Measurements from ENCODE around the gene HIBCH.
"Not testable (repeated sequence)": the region's sequence is repeated elsewhere in the genome, so short reads cannot be mapped to it uniquely, and the experiment has no call there.

HIBCH gene

DNA sequence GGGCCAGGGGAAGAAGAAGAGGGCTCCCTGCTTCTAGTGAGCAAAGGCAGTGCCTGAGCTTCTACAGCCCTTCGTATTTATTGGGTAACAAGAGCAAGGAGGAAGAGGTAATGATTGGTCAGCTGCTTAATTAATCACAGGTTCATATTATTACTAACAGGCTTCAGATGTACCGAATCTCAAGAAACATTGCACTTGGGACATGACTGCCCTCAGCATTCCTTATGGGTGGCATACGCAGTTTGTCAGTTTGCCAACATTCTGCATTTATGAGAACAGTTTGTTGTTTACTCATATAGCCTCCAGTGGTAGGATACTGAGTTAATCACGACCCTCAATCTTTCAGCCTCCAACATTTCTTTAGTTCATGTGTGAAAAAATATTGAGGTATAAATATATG lies 84.5 kb downstream of the HIBCH start:
- no peak overlapping the region for H3K4ac ChIP-seq (ENCODE audit: low read depth in 1 of 2, low read length in 2 of 2)
- no peak overlapping the region for H3K27ac ChIP-seq (ENCODE audit: low read length, poor library complexity, severe bottlenecking)
- no peak overlapping the region for H3K4me2 ChIP-seq (ENCODE audit: low read length, poor library complexity, severe bottlenecking)
- no peak overlapping the region for H2BK5ac ChIP-seq (ENCODE audit: low read depth, low read length, poor library complexity, severe bottlenecking)
- no peak overlapping the region for H3K18ac ChIP-seq (ENCODE audit: low read depth in 1 of 2, low read length in 2 of 2)
- no peaks in the 10 kb centered on the region for H3K4me1 ChIP-seq (ENCODE audit: control insufficient read depth, insufficient read depth, low read depth, low read length)
- no peaks in the 10 kb centered on the region for H3K27me3 ChIP-seq (ENCODE audit: control insufficient read depth in 1 of 2, insufficient read depth in 1 of 2, low read length in 2 of 2)
- no peak overlapping the region for H3K9ac ChIP-seq (ENCODE audit: low read length)
- H3K14ac ChIP-seq (ENCODE audit: low read length in 2 of 2) = no peak overlapping the region
- no peak overlapping the region for H3K4me3 ChIP-seq (ENCODE audit: insufficient read depth in 1 of 2, low read depth in 1 of 2, low read length in 2 of 2)
- H2AFZ ChIP-seq (ENCODE audit: low read depth, low read length) = no peak overlapping the region
- H4K91ac ChIP-seq (ENCODE audit: low read length) = no peak overlapping the region
- no peak overlapping the region for H2BK15ac ChIP-seq (ENCODE audit: low read depth, poor library complexity, severe bottlenecking)
- peaks cover 0 to 16% of the 10 kb centered on the region in 2 experiments for H3K36me3 ChIP-seq (ENCODE audit: control insufficient read depth in 1 of 2, insufficient read depth in 2 of 2, low read depth in 1 of 2, low read length in 2 of 2)
- 94% methylated on average over 2 of the region's 4 CpGs for WGBS
- no peak overlapping the region for H4K8ac ChIP-seq (ENCODE audit: low read length)
- DNase-seq = no peak
- H3K9me3 ChIP-seq (ENCODE audit: control insufficient read depth, low read length) = peaks cover 5% of the 10 kb centered on the region
- no peaks in the 10 kb centered on the region for H3K79me1 ChIP-seq (replicated peaks; ENCODE audit: low read length, poor library complexity, severe bottlenecking)
- H2AK5ac ChIP-seq (ENCODE audit: low read length, severe bottlenecking) = no peak overlapping the region
- H2BK120ac ChIP-seq (ENCODE audit: low read depth, low read length) = no peak overlapping the region
- no peak overlapping the region for H3K23ac ChIP-seq (ENCODE audit: low read length in 2 of 2)
- H2BK12ac ChIP-seq (ENCODE audit: low read length in 2 of 2) = no peak overlapping the region

DNA sequence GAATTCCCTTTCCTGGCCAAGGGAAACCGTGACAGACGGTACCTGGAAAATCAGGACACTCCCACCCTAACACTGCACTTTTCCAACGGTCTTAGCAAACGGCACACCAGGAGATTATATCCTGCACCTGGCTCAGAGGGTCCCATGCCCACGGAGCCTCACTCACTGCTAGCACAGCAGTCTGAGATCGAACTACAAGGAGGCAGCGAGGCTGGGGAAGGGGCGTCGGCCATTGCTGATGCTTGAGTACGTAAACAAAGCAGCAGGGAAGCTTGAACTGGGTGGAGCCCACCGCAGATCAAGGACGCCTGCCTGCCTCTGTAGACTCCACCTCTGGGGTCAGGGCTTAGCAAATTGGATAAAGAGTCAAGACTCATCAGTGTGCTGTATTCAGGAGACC lies 95.6 kb downstream of the HIBCH start:
- not testable (repeated sequence) for H3K18ac ChIP-seq (ENCODE audit: low read depth in 1 of 2, low read length in 2 of 2); H2BK120ac ChIP-seq (ENCODE audit: low read depth, low read length); DNase-seq; H3K4me1 ChIP-seq (ENCODE audit: control insufficient read depth, insufficient read depth, low read depth, low read length); H3K79me1 ChIP-seq (replicated peaks; ENCODE audit: low read length, poor library complexity, severe bottlenecking); H4K91ac ChIP-seq (ENCODE audit: low read length); H3K27me3 ChIP-seq (ENCODE audit: control insufficient read depth in 1 of 2, insufficient read depth in 1 of 2, low read length in 2 of 2); H3K9me3 ChIP-seq (ENCODE audit: control insufficient read depth, low read length); H2BK12ac ChIP-seq (ENCODE audit: low read length in 2 of 2); H3K27ac ChIP-seq (ENCODE audit: low read length, poor library complexity, severe bottlenecking); H3K4me3 ChIP-seq (ENCODE audit: insufficient read depth in 1 of 2, low read depth in 1 of 2, low read length in 2 of 2); H2BK15ac ChIP-seq (ENCODE audit: low read depth, poor library complexity, severe bottlenecking); H3K14ac ChIP-seq (ENCODE audit: low read length in 2 of 2); H3K4ac ChIP-seq (ENCODE audit: low read depth in 1 of 2, low read length in 2 of 2); H4K8ac ChIP-seq (ENCODE audit: low read length); H2BK5ac ChIP-seq (ENCODE audit: low read depth, low read length, poor library complexity, severe bottlenecking); H3K23ac ChIP-seq (ENCODE audit: low read length in 2 of 2); H3K9ac ChIP-seq (ENCODE audit: low read length); H2AK5ac ChIP-seq (ENCODE audit: low read length, severe bottlenecking); H3K4me2 ChIP-seq (ENCODE audit: low read length, poor library complexity, severe bottlenecking); H2AFZ ChIP-seq (ENCODE audit: low read depth, low read length)
- H3K36me3 ChIP-seq (ENCODE audit: control insufficient read depth in 1 of 2, insufficient read depth in 2 of 2, low read depth in 1 of 2, low read length in 2 of 2) = peaks cover 12 to 27% of the 10 kb centered on the region in 2 experiments
- 98% methylated on average over 10 of the region's 12 CpGs for WGBS

DNA sequence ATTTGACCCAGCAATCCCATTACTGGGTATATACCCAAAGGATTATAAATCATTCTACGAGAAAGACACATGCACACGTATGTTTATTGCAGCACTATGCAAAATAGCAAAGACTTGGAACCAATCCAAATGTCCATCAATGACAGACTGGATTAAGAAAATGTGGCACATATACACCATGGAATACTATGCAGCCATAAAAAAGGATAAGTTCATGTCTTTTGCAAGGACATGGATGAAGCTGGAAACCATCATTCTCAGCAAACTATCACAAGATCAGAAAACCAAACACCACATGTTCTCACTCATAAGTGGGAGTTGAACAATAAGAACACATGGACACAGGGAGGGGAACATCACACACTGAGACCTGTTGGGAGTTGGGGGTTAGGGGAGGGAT lies 96.9 kb downstream of the HIBCH start:
- H3K4me2 ChIP-seq (ENCODE audit: low read length, poor library complexity, severe bottlenecking); DNase-seq; H3K4me1 ChIP-seq (ENCODE audit: control insufficient read depth, insufficient read depth, low read depth, low read length); H4K8ac ChIP-seq (ENCODE audit: low read length); H3K9ac ChIP-seq (ENCODE audit: low read length); H2AFZ ChIP-seq (ENCODE audit: low read depth, low read length); H3K18ac ChIP-seq (ENCODE audit: low read depth in 1 of 2, low read length in 2 of 2); H3K27ac ChIP-seq (ENCODE audit: low read length, poor library complexity, severe bottlenecking); H3K4me3 ChIP-seq (ENCODE audit: insufficient read depth in 1 of 2, low read depth in 1 of 2, low read length in 2 of 2); H2BK5ac ChIP-seq (ENCODE audit: low read depth, low read length, poor library complexity, severe bottlenecking); H2BK12ac ChIP-seq (ENCODE audit: low read length in 2 of 2); H3K79me1 ChIP-seq (replicated peaks; ENCODE audit: low read length, poor library complexity, severe bottlenecking); H2BK120ac ChIP-seq (ENCODE audit: low read depth, low read length); H3K14ac ChIP-seq (ENCODE audit: low read length in 2 of 2); H3K9me3 ChIP-seq (ENCODE audit: control insufficient read depth, low read length); H4K91ac ChIP-seq (ENCODE audit: low read length); H3K23ac ChIP-seq (ENCODE audit: low read length in 2 of 2); H2BK15ac ChIP-seq (ENCODE audit: low read depth, poor library complexity, severe bottlenecking); H2AK5ac ChIP-seq (ENCODE audit: low read length, severe bottlenecking); H3K27me3 ChIP-seq (ENCODE audit: control insufficient read depth in 1 of 2, insufficient read depth in 1 of 2, low read length in 2 of 2); H3K4ac ChIP-seq (ENCODE audit: low read depth in 1 of 2, low read length in 2 of 2): not testable (repeated sequence)
- H3K36me3 ChIP-seq (ENCODE audit: control insufficient read depth in 1 of 2, insufficient read depth in 2 of 2, low read depth in 1 of 2, low read length in 2 of 2) = peaks cover 12 to 32% of the 10 kb centered on the region in 2 experiments
- WGBS = 93% methylated on average over 2 of the region's 2 CpGs

DNA sequence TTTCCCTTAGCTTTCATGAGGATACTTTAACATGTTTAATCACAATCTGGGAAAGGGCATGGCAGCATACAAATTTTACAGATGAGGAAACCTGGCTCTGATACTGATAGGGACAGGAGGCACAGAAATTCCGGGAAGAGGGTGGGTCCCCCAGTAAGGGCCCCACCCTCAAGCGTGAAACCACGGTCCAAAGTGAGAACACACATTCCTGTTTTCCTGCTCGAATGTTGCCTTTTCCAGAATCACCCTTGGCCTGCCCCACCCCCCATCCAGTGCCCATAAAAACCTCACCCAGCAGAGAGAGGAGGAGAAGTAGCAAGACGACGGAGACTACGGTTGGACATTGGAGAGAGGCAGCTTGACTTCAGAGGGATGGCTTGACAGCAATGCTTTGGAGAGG lies 98.2 kb downstream of the HIBCH start:
- no peak overlapping the region for H2BK12ac ChIP-seq (ENCODE audit: low read length in 2 of 2)
- no peak overlapping the region for H3K4me3 ChIP-seq (ENCODE audit: insufficient read depth in 1 of 2, low read depth in 1 of 2, low read length in 2 of 2)
- no peak overlapping the region for H2BK120ac ChIP-seq (ENCODE audit: low read depth, low read length)
- H3K4ac ChIP-seq (ENCODE audit: low read depth in 1 of 2, low read length in 2 of 2) = no peak overlapping the region
- H2BK5ac ChIP-seq (ENCODE audit: low read depth, low read length, poor library complexity, severe bottlenecking) = no peak overlapping the region
- peaks cover 6% of the 10 kb centered on the region for H3K4me1 ChIP-seq (ENCODE audit: control insufficient read depth, insufficient read depth, low read depth, low read length)
- no peak overlapping the region for H3K23ac ChIP-seq (ENCODE audit: low read length in 2 of 2)
- no peak overlapping the region for H2BK15ac ChIP-seq (ENCODE audit: low read depth, poor library complexity, severe bottlenecking)
- H3K36me3 ChIP-seq (ENCODE audit: control insufficient read depth in 1 of 2, insufficient read depth in 2 of 2, low read depth in 1 of 2, low read length in 2 of 2) = peaks cover 12 to 32% of the 10 kb centered on the region in 2 experiments
- no peak overlapping the region for H2AK5ac ChIP-seq (ENCODE audit: low read length, severe bottlenecking)
- no peak overlapping the region for H3K27ac ChIP-seq (ENCODE audit: low read length, poor library complexity, severe bottlenecking)
- H3K4me2 ChIP-seq (ENCODE audit: low read length, poor library complexity, severe bottlenecking) = no peak overlapping the region
- H3K79me1 ChIP-seq (replicated peaks; ENCODE audit: low read length, poor library complexity, severe bottlenecking) = peaks cover 4% of the 10 kb centered on the region
- H4K8ac ChIP-seq (ENCODE audit: low read length) = no peak overlapping the region
- H3K14ac ChIP-seq (ENCODE audit: low read length in 2 of 2) = no peak overlapping the region
- no peak for DNase-seq
- H4K91ac ChIP-seq (ENCODE audit: low read length) = no peak overlapping the region
- H3K9me3 ChIP-seq (ENCODE audit: control insufficient read depth, low read length) = peaks cover 4% of the 10 kb centered on the region
- no peak overlapping the region for H2AFZ ChIP-seq (ENCODE audit: low read depth, low read length)
- 87% methylated on average over 4 of the region's 7 CpGs for WGBS
- no peak overlapping the region for H3K9ac ChIP-seq (ENCODE audit: low read length)
- no peak overlapping the region for H3K18ac ChIP-seq (ENCODE audit: low read depth in 1 of 2, low read length in 2 of 2)
- H3K27me3 ChIP-seq (ENCODE audit: control insufficient read depth in 1 of 2, insufficient read depth in 1 of 2, low read length in 2 of 2) = no peaks in the 10 kb centered on the region

Data from mesenchymal stem cell (in vitro differentiated cells and primary cell).